HCT116 (cell line): ENCODE results near the gene OR10G7.

Experiments
- CTCF ChIP-seq, 3 experiments: fragments of 200-600 bp in 1 of 3; sonication (generic) in 1 of 3; IDR thresholded peaks in 2 of 3; conservative IDR thresholded peaks in 1 of 3; 2 replicates each; pipeline ENCODE4 v1.5.1; 2012 to 2017; ENCODE audit warnings: low read depth in 2 of 3, low read length in 2 of 3, antibody characterized with exemption in 1 of 3, borderline replicate concordance in 1 of 3, control low read depth in 1 of 3, mild to moderate bottlenecking in 1 of 3, mixed read lengths in 1 of 3, mixed run types in 1 of 3, moderate library complexity in 1 of 3; ENCODE audit not compliant: insufficient read depth in 1 of 3
- POLR2A ChIP-seq: IDR thresholded peaks from 2 replicates; pipeline ENCODE4 v1.7.0; 2011; ENCODE audit warnings: borderline replicate concordance; ENCODE audit not compliant: insufficient read depth, insufficient read length; ENCODE audit errors: extremely low read depth
- RAD21 ChIP-seq: IDR thresholded peaks from 2 replicates; pipeline ENCODE4 v1.6.1; 2012; ENCODE audit warnings: low read depth, mild to moderate bottlenecking
- REST ChIP-seq: IDR thresholded peaks from 2 replicates; pipeline ENCODE4 v1.6.1; 2012; ENCODE audit warnings: low read depth
- SIN3A ChIP-seq: IDR thresholded peaks from 2 replicates; pipeline ENCODE4 v1.6.1; 2012; ENCODE audit warnings: low read depth

- TF ChIP-seq SIN3A (no peak), POLR2A (no peak), CTCF (IDR thresholded peaks at IDR 0.05 in 2 of 3, conservative IDR thresholded peaks at IDR 0.05 in 1 of 3; ENCODE audit: borderline replicate concordance in 1 of 3, insufficient read depth in 1 of 3, low read depth in 2 of 3, low read length in 2 of 3) (no peak), RAD21 (no peak), REST (no peak)
Measured at GRCh38 chr11:124072147-124072546, 31.0 kb upstream of the OR10G7 start.
